MM.1S (cell line): ENCODE measurements around the gene IGHMBP2.

Experiments
- DNase-seq: peaks from one replicate; pipeline ENCODE4 v3.0.0-alpha.2; 2015
- H2AFZ ChIP-seq: fragments of 300-600 bp; sonication (generic); 2 replicates; pipeline ENCODE4 v1.6.0; 2016; ENCODE audit warnings: antibody characterized with exemption, low read length
- H3F3A ChIP-seq: fragments of 300-600 bp; sonication (generic); 2 replicates; pipeline ENCODE4 v1.6.1; 2016; ENCODE audit warnings: mild to moderate bottlenecking, antibody characterized with exemption, low read length, moderate library complexity, mixed read lengths; ENCODE audit not compliant: insufficient read depth
- H3K27ac ChIP-seq: fragments of 300-600 bp; sonication (generic); 2 replicates; pipeline ENCODE4 v1.5.1; 2016; ENCODE audit warnings: mild to moderate bottlenecking, low read length
- H3K27me3 ChIP-seq: fragments of 300-600 bp; sonication (generic); replicated peaks from 2 replicates; pipeline ENCODE4 v1.6.0; 2016; ENCODE audit warnings: low read length; ENCODE audit not compliant: insufficient read depth
- H3K36me3 ChIP-seq: fragments of 300-600 bp; sonication (generic); replicated peaks from 2 replicates; pipeline ENCODE4 v1.6.1; 2016; ENCODE audit warnings: mild to moderate bottlenecking, low read length, mixed read lengths; ENCODE audit not compliant: insufficient read depth
- H3K4me1 ChIP-seq: fragments of 300-600 bp; sonication (generic); 2 replicates; pipeline ENCODE4 v1.6.1; 2016; ENCODE audit warnings: low read length, mixed read lengths
- H3K4me2 ChIP-seq: fragments of 300-600 bp; sonication (generic); 2 replicates; pipeline ENCODE4 v1.6.0; 2016; ENCODE audit warnings: low read depth, low read length
- H3K4me3 ChIP-seq: fragments of 300-600 bp; sonication (generic); 2 replicates; pipeline ENCODE4 v1.5.1; 2016; ENCODE audit warnings: low read length, mixed read lengths
- H3K79me2 ChIP-seq: fragments of 300-600 bp; sonication (generic); 2 replicates; pipeline ENCODE4 v1.6.1; 2016; ENCODE audit warnings: mixed run types, low read length, mixed read lengths
- H3K9ac ChIP-seq: fragments of 300-600 bp; sonication (generic); 2 replicates; pipeline ENCODE4 v1.6.1; 2016; ENCODE audit warnings: low read length, mixed read lengths
- H3K9me2 ChIP-seq: fragments of 300-600 bp; sonication (generic); replicated peaks from 2 replicates; pipeline ENCODE4 v1.6.1; 2016; ENCODE audit warnings: mild to moderate bottlenecking, low read length, mixed read lengths; ENCODE audit not compliant: insufficient read depth
- H3K9me3 ChIP-seq: fragments of 300-600 bp; sonication (generic); replicated peaks from 2 replicates; pipeline ENCODE4 v1.6.1; 2016; ENCODE audit warnings: mild to moderate bottlenecking, low read length, mixed read lengths; ENCODE audit not compliant: insufficient read depth
- H4K20me1 ChIP-seq: fragments of 300-600 bp; sonication (generic); 2 replicates; pipeline ENCODE4 v1.6.1; 2016; ENCODE audit warnings: mild to moderate bottlenecking, low read length, moderate library complexity, mixed read lengths; ENCODE audit not compliant: insufficient read depth
- CTCF ChIP-seq: fragments of 300-600 bp; sonication (generic); IDR thresholded peaks from 2 replicates; pipeline ENCODE4 v1.5.1; 2016; ENCODE audit warnings: antibody characterized with exemption, low read length, mixed read lengths
- EZH2 ChIP-seq: fragments of 300-600 bp; sonication (generic); optimal IDR thresholded peaks from 2 replicates; pipeline ENCODE3; 2017; ENCODE audit warnings: low read depth, mild to moderate bottlenecking, antibody characterized with exemption, low read length, mixed read lengths
- EZH2phosphoT487 ChIP-seq: fragments of 300-600 bp; sonication (generic); IDR thresholded peaks from 2 replicates; pipeline ENCODE4 v1.6.1; 2018; ENCODE audit warnings: antibody characterized with exemption, low read length

The IGHMBP2 gene

GRCh38 chr11:68936358-68936636 lies 32.6 kb downstream of the IGHMBP2 start:
- Histone ChIP-seq H3K36me3 (0 out of 2 replicates have a peak, but pooled peaks cover 4% of the 10 kb centered on the region), H3K9ac (no peak overlapping the region), H3K27me3 (no peaks in the 10 kb centered on the region), H3K4me2 (no peak overlapping the region), H3F3A (no peaks in the 10 kb centered on the region), H3K4me3 (no peak overlapping the region), H2AFZ (no peak overlapping the region), H3K79me2 (no peaks in the 10 kb centered on the region), H3K9me2 (no peaks in the 10 kb centered on the region), H3K4me1 (no peaks in the 10 kb centered on the region), H3K9me3 (no peaks in the 10 kb centered on the region), H3K27ac (no peak overlapping the region), H4K20me1 (no peaks in the 10 kb centered on the region)
- no peak for DNase-seq
- TF ChIP-seq CTCF = no peak
- no peak for TF ChIP-seq EZH2phosphoT487
- no peak for TF ChIP-seq EZH2

DNA sequence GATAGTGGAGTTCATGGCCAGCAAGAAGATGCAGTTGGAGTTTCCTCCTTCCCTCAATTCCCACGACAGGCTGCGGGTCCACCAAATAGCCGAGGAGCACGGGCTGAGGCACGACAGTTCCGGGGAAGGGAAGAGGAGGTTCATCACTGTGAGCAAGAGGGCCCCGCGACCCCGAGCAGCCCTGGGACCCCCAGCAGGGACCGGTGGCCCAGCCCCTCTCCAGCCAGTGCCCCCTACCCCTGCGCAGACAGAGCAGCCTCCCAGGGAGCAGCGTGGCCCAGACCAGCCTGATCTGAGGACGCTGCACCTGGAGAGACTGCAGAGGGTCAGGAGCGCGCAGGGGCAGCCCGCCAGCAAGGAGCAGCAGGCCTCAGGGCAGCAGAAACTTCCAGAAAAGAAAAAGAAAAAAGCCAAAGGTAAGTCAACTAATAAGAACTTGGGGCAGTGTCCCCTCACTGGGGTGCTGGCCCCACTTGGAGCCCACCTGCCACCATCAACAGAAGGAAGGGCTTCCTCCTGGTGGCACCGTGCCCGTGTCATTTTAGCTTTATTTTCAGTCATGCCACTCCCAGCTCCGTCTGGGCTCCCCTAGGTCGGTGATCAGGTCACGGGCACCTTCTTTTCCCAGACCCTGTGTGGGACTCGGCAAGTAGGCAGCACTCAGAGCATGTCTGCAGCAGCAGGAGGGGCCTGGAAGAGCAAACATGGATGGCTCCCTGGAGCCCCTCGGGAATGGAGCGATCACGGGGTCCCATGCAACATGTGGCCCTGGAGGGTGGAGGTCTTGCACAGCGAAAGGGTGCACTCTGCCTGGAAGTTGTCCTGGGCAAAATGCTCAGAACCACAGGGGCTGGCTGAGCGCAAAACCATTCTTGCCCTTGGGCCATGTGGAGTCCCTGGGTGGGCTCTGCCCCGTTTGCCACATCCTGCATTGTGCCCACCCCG lies 33.3 kb downstream of the IGHMBP2 start:
- Histone ChIP-seq H2AFZ (no peak overlapping the region), H3K79me2 (no peaks in the 10 kb centered on the region), H3K9me3 (no peaks in the 10 kb centered on the region), H3K27ac (no peak overlapping the region), H3K4me2 (no peak overlapping the region), H3K9me2 (no peaks in the 10 kb centered on the region), H3F3A (no peaks in the 10 kb centered on the region), H3K36me3 (0 out of 2 replicates have a peak, but pooled peaks cover 4% of the 10 kb centered on the region), H3K4me1 (no peaks in the 10 kb centered on the region), H3K27me3 (no peaks in the 10 kb centered on the region), H3K4me3 (no peak overlapping the region), H3K9ac (no peak overlapping the region), H4K20me1 (no peaks in the 10 kb centered on the region)
- TF ChIP-seq EZH2phosphoT487 (no peak), CTCF (no peak)
- DNase-seq = no peak

DNA sequence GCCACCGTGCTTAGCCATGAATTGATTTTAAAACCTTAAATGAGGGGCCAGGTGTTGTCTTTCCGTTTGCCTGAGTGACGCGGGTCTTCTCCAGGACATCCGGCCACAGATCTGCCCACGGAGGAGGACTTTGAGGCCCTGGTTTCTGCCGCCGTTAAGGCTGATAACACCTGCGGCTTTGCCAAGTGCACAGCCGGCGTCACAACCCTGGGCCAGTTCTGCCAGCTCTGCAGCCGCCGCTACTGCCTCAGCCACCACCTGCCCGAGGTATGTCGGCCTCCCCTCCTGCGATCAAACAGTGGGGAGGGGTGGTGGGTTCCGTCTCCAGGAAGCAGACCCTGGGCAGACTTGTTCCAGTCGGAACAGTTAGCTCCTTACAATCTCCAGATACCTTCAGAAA lies 34.4 kb downstream of the IGHMBP2 start:
- H2AFZ ChIP-seq = no peak overlapping the region
- H3K4me3 ChIP-seq = no peak overlapping the region
- no peaks in the 10 kb centered on the region for H3K9me3 ChIP-seq
- H3K36me3 ChIP-seq = 0 out of 2 replicates have a peak, but pooled peaks cover 4% of the 10 kb centered on the region
- no peak overlapping the region for H3K27ac ChIP-seq
- no peak overlapping the region for H3K9ac ChIP-seq
- no peaks in the 10 kb centered on the region for H3K27me3 ChIP-seq
- no peaks in the 10 kb centered on the region for H3K9me2 ChIP-seq
- DNase-seq = no peak
- no peaks in the 10 kb centered on the region for H3K79me2 ChIP-seq
- H4K20me1 ChIP-seq = no peaks in the 10 kb centered on the region
- no peaks in the 10 kb centered on the region for H3F3A ChIP-seq
- no peaks in the 10 kb centered on the region for H3K4me1 ChIP-seq
- H3K4me2 ChIP-seq = no peak overlapping the region
- TF ChIP-seq EZH2 (no peak), EZH2phosphoT487 (no peak), CTCF (no peak)
